GM12878 (cell line): ENCODE results near the gene ELFN2. TPM values are rescaled to one million over a fixed set of nuclear protein-coding genes. Genes with fewer than 3 reads are reported as not detected.

Experiments
- ATAC-seq: fragments of 200-7000 bp; cut with Tn5 transposase; 3 replicates; pipeline ENCODE4 v1.9.1; 2020; ENCODE audit warnings: mild to moderate bottlenecking, moderate library complexity
- BruUV-seq: library from RNA; stranded (reverse); fragments of 400-500 nt; replicated peaks from 2 replicates; lab custom pipeline; 2021; lab: Mats Ljungman, UMichigan
- CTCF ChIA-PET: fragments of 300-600 bp; sonication (Branson Sonifier 250); formaldehyde crosslinking; extraction: SDS; loops from one replicate; lab custom pipeline; 2021; ENCODE audit warnings: inconsistent platforms; lab: Yijun Ruan, JAX
- POLR2A ChIA-PET: fragments of 350-600 bp; formaldehyde crosslinking; extraction: SDS; loops from one replicate; lab custom pipeline; 2021; ENCODE audit warnings: inconsistent platforms; lab: Charles Lee
- RAD21 ChIA-PET: fragments of 300-600 bp; sonication (Branson Sonifier 250); formaldehyde crosslinking; loops from one replicate; lab custom pipeline; 2023; ENCODE audit warnings: antibody characterized with exemption; ENCODE audit not compliant: unreplicated experiment; lab: Charles Lee
- SMC1A ChIA-PET: fragments of 300-600 bp; sonication (Branson Sonifier 250); formaldehyde crosslinking; loops from one replicate; lab custom pipeline; 2023; ENCODE audit not compliant: unreplicated experiment, uncharacterized antibody; lab: Charles Lee
- DNase-seq: peaks from one replicate; pipeline ENCODE4 v3.0.0-alpha.2; 2011; ENCODE audit warnings: low read depth, low spot score
- FAIRE-seq: peaks from 3 replicates; lab custom pipeline; 2011; peaks lifted over from hg19 to GRCh38; lab: Jason Lieb, UNC
- H2AFZ ChIP-seq: 2 replicates; pipeline ENCODE4 v1.6.0; 2011; ENCODE audit warnings: low read depth, low read length, control low read depth; ENCODE audit not compliant: control insufficient read depth
- H3K27ac ChIP-seq: 2 replicates; pipeline ENCODE4 v1.5.1; 2011; ENCODE audit warnings: control low read depth; ENCODE audit not compliant: control insufficient read depth, insufficient read depth
- H3K27me3 ChIP-seq, 2 experiments: replicated peaks in 1 of 2; 2 replicates each; pipeline versions ENCODE4 v1.6.0 to v1.6.1; 2011; ENCODE audit warnings: low read length in 1 of 2; ENCODE audit not compliant: control insufficient read depth in 2 of 2, insufficient read depth in 2 of 2
- H3K36me3 ChIP-seq, 2 experiments: 2 replicates each; pipeline ENCODE4 v1.5.1; 2011; ENCODE audit warnings: low read length in 1 of 2; ENCODE audit not compliant: control insufficient read depth in 2 of 2, insufficient read depth in 2 of 2
- H3K4me1 ChIP-seq: 2 replicates; pipeline ENCODE4 v1.6.1; 2011; ENCODE audit warnings: mild to moderate bottlenecking, low read length, moderate library complexity, mixed read lengths; ENCODE audit not compliant: control insufficient read depth, insufficient read depth
- H3K4me2 ChIP-seq: 2 replicates; pipeline ENCODE4 v1.6.0; 2011; ENCODE audit warnings: control low read depth; ENCODE audit not compliant: control insufficient read depth, insufficient read depth
- H3K4me3 ChIP-seq: fragments of 200-600 bp; sonication (generic); 2 replicates; pipeline ENCODE4 v1.5.1; 2016
- H3K79me2 ChIP-seq: 2 replicates; pipeline ENCODE4 v1.6.0; 2011; ENCODE audit warnings: low read length; ENCODE audit not compliant: control insufficient read depth, insufficient read depth
- H3K9ac ChIP-seq: 2 replicates; pipeline ENCODE4 v1.8.0; 2011; ENCODE audit warnings: low read length, control low read depth, mixed read lengths; ENCODE audit not compliant: control insufficient read depth, insufficient read depth
- H3K9me3 ChIP-seq: replicated peaks from 3 replicates; pipeline ENCODE4 v1.5.1; 2011; ENCODE audit warnings: mild to moderate bottlenecking, low read length; ENCODE audit not compliant: control insufficient read depth, insufficient read depth
- H4K20me1 ChIP-seq: 2 replicates; pipeline ENCODE4 v1.6.0; 2011; ENCODE audit not compliant: control insufficient read depth, insufficient read depth
- BHLHE40 ChIP-seq, 2 experiments: fragments of 450-650 bp in 1 of 2; IDR thresholded peaks; 2 replicates each; pipeline ENCODE4 v1.6.1; 2011 to 2017; ENCODE audit warnings: low read depth in 2 of 2, borderline replicate concordance in 1 of 2, improper control_type of control experiment in 1 of 2, low read length in 1 of 2, mild to moderate bottlenecking in 1 of 2
- CREB1 ChIP-seq: IDR thresholded peaks from 2 replicates; pipeline ENCODE4 v1.6.1; 2012; ENCODE audit warnings: low read depth, mild to moderate bottlenecking, inconsistent platforms
- ESRRA ChIP-seq: IDR thresholded peaks from 2 replicates; pipeline ENCODE4 v1.6.1; 2012; ENCODE audit warnings: mild to moderate bottlenecking, low read length, improper control_type of control experiment
- GABPA ChIP-seq: IDR thresholded peaks from 2 replicates; pipeline ENCODE4 v1.6.1; 2014; ENCODE audit warnings: antibody characterized with exemption, low read depth, mild to moderate bottlenecking, inconsistent platforms
- GATAD2B ChIP-seq: fragments of 450-650 bp; conservative IDR thresholded peaks from 2 replicates; pipeline ENCODE4 v1.6.1; 2017; ENCODE audit warnings: low read depth, mild to moderate bottlenecking, moderate library complexity
- HDGF ChIP-seq: fragments of 450-650 bp; IDR thresholded peaks from 2 replicates; pipeline ENCODE4 v1.6.1; 2016; ENCODE audit warnings: antibody characterized with exemption
- MXI1 ChIP-seq: fragments of 150-350 bp; IDR thresholded peaks from 2 replicates; pipeline ENCODE4 v1.6.1; 2011; ENCODE audit warnings: low read depth, mild to moderate bottlenecking, inconsistent platforms, low read length, improper control_type of control experiment
- NFXL1 ChIP-seq: fragments of 450-650 bp; IDR thresholded peaks from 2 replicates; pipeline ENCODE4 v1.6.1; 2017; ENCODE audit warnings: antibody characterized with exemption, mild to moderate bottlenecking, borderline replicate concordance
- POU2F2 ChIP-seq: IDR thresholded peaks from 3 replicates; pipeline ENCODE4 v1.6.1; 2011; ENCODE audit warnings: low read depth, mild to moderate bottlenecking, low read length, borderline replicate concordance
- SMARCA5 ChIP-seq: fragments of 450-650 bp; IDR thresholded peaks from 2 replicates; pipeline ENCODE4 v1.6.1; 2017; ENCODE audit warnings: mild to moderate bottlenecking
- SPI1 ChIP-seq: IDR thresholded peaks from 2 replicates; pipeline ENCODE4 v1.6.1; 2011; ENCODE audit warnings: low read depth, mild to moderate bottlenecking, low read length, moderate library complexity, borderline replicate concordance; ENCODE audit not compliant: insufficient read depth
- TCF12 ChIP-seq: IDR thresholded peaks from 2 replicates; pipeline ENCODE4 v1.6.1; 2011; ENCODE audit warnings: low read depth, mild to moderate bottlenecking, low read length
- ZZZ3 ChIP-seq: IDR thresholded peaks from 2 replicates; pipeline ENCODE4 v1.6.1; 2011; ENCODE audit warnings: low read depth; ENCODE audit not compliant: control insufficient read depth, insufficient read length
- WGBS: methylation state at CpG from one replicate; pipeline ENCODE4 v1.1.6; 2016; ENCODE audit warnings: low lambda C conversion rate; ENCODE audit not compliant: insufficient replicate concordance, insufficient coverage; ENCODE audit errors: missing lambda C conversion rate; 5-methylcytosine and 5-hydroxymethylcytosine counted together
- in situ Hi-C: fragments of 300-500 bp; cut with MboI; formaldehyde crosslinking; loops from 9 replicates; pipeline ENCODE4 v1.14.3; 2018; ENCODE audit warnings: mixed read lengths
- intact Hi-C: fragments of 100-400 bp; cut with micrococcal nuclease; formaldehyde crosslinking; loops from one replicate; pipeline ENCODE4 v1.14.2; 2022; ENCODE audit not compliant: unreplicated experiment
- polyA plus RNA-seq, 11 experiments: library from polyadenylated mRNA; depleted of rRNA in 4 of 11; unstranded in 6 of 11; stranded (reverse) in 5 of 11; fragments of >200 nt; fragmentation: Nextera tagmentation in 4 of 11; fragmentation: Illumina TruSeq in 1 of 11; extraction: Ambion mirVana in 4 of 11; extraction: Trizol in 1 of 11; gene quantifications; 1 replicate in 1 of 11; 2 replicates in 10 of 11; pipeline versions ENCODE4 v1.2.1 to v1.2.3, GENCODE V29; 2011 to 2016; ENCODE audit warnings: inconsistent platforms in 2 of 11, missing spikeins in 2 of 11, low read depth in 1 of 11
- total RNA-seq, 4 experiments: library from RNA; depleted of rRNA in 3 of 4; stranded (reverse); fragments of >200 nt in 3 of 4; fragmentation: Illumina TruSeq in 1 of 4; extraction: Trizol in 1 of 4; gene quantifications; 2 replicates each; pipeline versions ENCODE4 v1.2.1 to v1.2.3, GENCODE V29; 2013 to 2021
- TF ChIP-seq, protein P1 (sequence below): fragments of 450-650 bp; IDR thresholded peaks from 2 replicates; pipeline ENCODE4 v1.6.1; 2016; ENCODE audit warnings: mild to moderate bottlenecking, moderate library complexity, borderline replicate concordance
- TF ChIP-seq, protein P2 (sequence below): fragments of 450-650 bp; IDR thresholded peaks from 2 replicates; pipeline ENCODE4 v1.6.1; 2018; ENCODE audit warnings: borderline replicate concordance, mild to moderate bottlenecking; ENCODE audit not compliant: partially characterized antibody

The ELFN2 gene
- total and polyA plus RNA-seq, 10 of the 15 experiments (the other 5 are each of a cell fraction or from before 2014, with no cell fraction given), result 0.03 to 0.05 TPM; not detected in 8

DNA sequence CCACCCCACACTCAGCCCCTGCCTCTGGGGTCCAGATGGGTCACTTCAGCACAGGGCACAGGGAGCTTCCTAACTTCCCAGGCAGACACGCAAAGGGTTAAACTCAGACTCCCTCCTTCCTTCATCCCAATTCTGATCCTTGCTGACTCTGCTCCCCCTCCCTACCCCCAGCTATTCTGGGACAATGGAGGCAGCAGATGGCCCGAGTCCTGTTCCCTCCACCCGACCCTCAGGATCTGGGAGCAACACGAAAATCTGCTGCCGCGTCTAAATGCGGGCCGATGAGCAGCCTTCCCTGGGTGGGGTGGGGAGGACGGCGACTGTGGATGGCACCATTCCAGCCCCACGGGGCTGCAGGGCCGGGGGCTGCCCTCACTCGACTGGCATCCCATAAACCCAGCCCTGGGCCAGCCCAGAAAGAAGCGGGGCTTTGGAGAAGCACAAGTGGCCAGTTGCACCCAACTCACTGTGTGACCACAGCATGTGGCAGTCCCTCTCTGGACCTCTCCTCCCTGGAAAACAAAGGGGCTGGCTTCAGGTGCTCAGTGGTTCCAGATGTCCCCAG, 40.2 kb upstream of the ELFN2 start:
- in situ Hi-C loops, result no loop called here

More for the DNA sequence above, 40.2 kb upstream of the ELFN2 start:
- no peak overlapping the region for H3K27ac ChIP-seq
- no TSS peak for BruUV-seq
- H3K4me3 ChIP-seq, result no peak overlapping the region
- peaks cover 8% of the 10 kb centered on the region in 2 experiments; a peak in 2 of 4 replicates for H3K36me3 ChIP-seq
- POLR2A ChIA-PET, result no interaction called here
- no peaks in the 10 kb centered on the region for H3K9me3 ChIP-seq
- peaks cover 12% of the 10 kb centered on the region for H3K4me1 ChIP-seq
- intact Hi-C loops, result no loop called here
- no peak for ATAC-seq
- WGBS, result 94% methylated on average over 13 of the region's 14 CpGs
- SMC1A ChIA-PET, result no interaction called here
- no peak overlapping the region for H2AFZ ChIP-seq
- TF ChIP-seq MXI1 (no peak), CREB1 (no peak), GATAD2B (no peak), ZZZ3 (no peak), POU2F2 (no peak), TCF12 (no peak), NFXL1 (no peak), SMARCA5 (no peak), GABPA (no peak), BHLHE40 (IDR thresholded peaks at IDR 0.05; ENCODE audit: borderline replicate concordance in 1 of 2, low read depth in 2 of 2, low read length in 1 of 2) (no peak), ESRRA (no peak), SPI1 (no peak), HDGF (no peak)
- TF ChIP-seq, protein P1, sequence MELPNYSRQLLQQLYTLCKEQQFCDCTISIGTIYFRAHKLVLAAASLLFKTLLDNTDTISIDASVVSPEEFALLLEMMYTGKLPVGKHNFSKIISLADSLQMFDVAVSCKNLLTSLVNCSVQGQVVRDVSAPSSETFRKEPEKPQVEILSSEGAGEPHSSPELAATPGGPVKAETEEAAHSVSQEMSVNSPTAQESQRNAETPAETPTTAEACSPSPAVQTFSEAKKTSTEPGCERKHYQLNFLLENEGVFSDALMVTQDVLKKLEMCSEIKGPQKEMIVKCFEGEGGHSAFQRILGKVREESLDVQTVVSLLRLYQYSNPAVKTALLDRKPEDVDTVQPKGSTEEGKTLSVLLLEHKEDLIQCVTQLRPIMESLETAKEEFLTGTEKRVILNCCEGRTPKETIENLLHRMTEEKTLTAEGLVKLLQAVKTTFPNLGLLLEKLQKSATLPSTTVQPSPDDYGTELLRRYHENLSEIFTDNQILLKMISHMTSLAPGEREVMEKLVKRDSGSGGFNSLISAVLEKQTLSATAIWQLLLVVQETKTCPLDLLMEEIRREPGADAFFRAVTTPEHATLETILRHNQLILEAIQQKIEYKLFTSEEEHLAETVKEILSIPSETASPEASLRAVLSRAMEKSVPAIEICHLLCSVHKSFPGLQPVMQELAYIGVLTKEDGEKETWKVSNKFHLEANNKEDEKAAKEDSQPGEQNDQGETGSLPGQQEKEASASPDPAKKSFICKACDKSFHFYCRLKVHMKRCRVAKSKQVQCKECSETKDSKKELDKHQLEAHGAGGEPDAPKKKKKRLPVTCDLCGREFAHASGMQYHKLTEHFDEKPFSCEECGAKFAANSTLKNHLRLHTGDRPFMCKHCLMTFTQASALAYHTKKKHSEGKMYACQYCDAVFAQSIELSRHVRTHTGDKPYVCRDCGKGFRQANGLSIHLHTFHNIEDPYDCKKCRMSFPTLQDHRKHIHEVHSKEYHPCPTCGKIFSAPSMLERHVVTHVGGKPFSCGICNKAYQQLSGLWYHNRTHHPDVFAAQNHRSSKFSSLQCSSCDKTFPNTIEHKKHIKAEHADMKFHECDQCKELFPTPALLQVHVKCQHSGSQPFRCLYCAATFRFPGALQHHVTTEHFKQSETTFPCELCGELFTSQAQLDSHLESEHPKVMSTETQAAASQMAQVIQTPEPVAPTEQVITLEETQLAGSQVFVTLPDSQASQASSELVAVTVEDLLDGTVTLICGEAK, result no peak
- TF ChIP-seq, protein P2, sequence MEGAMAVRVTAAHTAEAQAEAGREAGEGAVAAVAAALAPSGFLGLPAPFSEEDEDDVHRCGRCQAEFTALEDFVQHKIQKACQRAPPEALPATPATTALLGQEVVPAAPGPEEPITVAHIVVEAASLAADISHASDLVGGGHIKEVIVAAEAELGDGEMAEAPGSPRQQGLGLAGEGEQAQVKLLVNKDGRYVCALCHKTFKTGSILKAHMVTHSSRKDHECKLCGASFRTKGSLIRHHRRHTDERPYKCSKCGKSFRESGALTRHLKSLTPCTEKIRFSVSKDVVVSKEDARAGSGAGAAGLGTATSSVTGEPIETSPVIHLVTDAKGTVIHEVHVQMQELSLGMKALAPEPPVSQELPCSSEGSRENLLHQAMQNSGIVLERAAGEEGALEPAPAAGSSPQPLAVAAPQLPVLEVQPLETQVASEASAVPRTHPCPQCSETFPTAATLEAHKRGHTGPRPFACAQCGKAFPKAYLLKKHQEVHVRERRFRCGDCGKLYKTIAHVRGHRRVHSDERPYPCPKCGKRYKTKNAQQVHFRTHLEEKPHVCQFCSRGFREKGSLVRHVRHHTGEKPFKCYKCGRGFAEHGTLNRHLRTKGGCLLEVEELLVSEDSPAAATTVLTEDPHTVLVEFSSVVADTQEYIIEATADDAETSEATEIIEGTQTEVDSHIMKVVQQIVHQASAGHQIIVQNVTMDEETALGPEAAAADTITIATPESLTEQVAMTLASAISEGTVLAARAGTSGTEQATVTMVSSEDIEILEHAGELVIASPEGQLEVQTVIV, result no peak
- H4K20me1 ChIP-seq, result no peaks in the 10 kb centered on the region; the same call in 1 of the 2 replicates
- H3K27me3 ChIP-seq, result no peaks in the 10 kb centered on the region
- FAIRE-seq, result no peak
- no peak for DNase-seq
- no peak overlapping the region for H3K9ac ChIP-seq
- H3K79me2 ChIP-seq, result no peaks in the 10 kb centered on the region
- RAD21 ChIA-PET, result no interaction called here
- H3K4me2 ChIP-seq, result no peak overlapping the region
- CTCF ChIA-PET, result interaction anchor here (1.4 kb wide), 1 partner anchor 9 kb away, joined by 3 read pairs; no protein-coding TSS in a partner anchor
